HepG2 (cell line): Measurements from ENCODE around the gene GRIP1.

Experiments
- EZH2 ChIP-seq: conservative IDR thresholded peaks from 2 replicates; pipeline ENCODE4 v1.6.1; 2012; ENCODE audit warnings: mild to moderate bottlenecking, low read depth, low read length, moderate library complexity
- GFI1 ChIP-seq: sonication (generic); formaldehyde crosslinking; IDR thresholded peaks from 2 replicates; pipeline ENCODE4 v1.5.0; 2020; ENCODE audit warnings: missing genetic modification reagents, mild to moderate bottlenecking, borderline replicate concordance
- SIN3A ChIP-seq: IDR thresholded peaks from 2 replicates; pipeline ENCODE4 v1.6.1; 2011; ENCODE audit warnings: low read depth, mild to moderate bottlenecking, control low read depth, low read length, borderline replicate concordance
- ZFP37 ChIP-seq: sonication (generic); formaldehyde crosslinking; IDR thresholded peaks from 2 replicates; pipeline ENCODE4 v1.4.0; 2020; ENCODE audit warnings: missing genetic modification reagents, borderline replicate concordance
- ZNF563 ChIP-seq: sonication (generic); formaldehyde crosslinking; IDR thresholded peaks from 2 replicates; pipeline ENCODE4 v1.8.0; 2022; ENCODE audit warnings: mild to moderate bottlenecking, moderate library complexity, missing genetic modification reagents
- ZNF570 ChIP-seq: sonication (generic); formaldehyde crosslinking; IDR thresholded peaks from 2 replicates; pipeline ENCODE4 v1.4.0; 2020; ENCODE audit warnings: mild to moderate bottlenecking, missing genetic modification reagents, borderline replicate concordance

DNA sequence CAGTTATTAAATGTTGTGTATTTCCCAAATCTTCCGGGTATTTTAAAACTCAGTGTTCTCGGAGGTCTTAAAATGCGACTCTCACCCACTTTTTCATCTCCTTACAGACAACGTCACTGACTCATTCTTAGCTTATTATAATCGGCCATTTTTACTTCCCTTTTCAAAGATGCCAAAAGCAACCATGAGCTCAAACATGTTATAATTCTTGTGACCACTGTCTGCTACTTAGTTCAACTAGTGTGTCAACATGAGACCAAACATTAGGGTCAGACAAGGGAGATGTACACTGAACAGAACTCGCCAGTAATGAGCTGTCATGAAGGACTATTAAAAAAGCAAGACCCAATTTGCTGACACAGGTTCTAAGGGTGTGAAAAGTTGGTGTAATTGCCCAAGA, 4.2 kb upstream of the GRIP1 start:
- TF ChIP-seq SIN3A: no peak
- TF ChIP-seq ZNF570 (CRISPR knock-in tag): no peak
- TF ChIP-seq ZFP37 (CRISPR knock-in tag): no peak
- no peak for TF ChIP-seq EZH2
- no peak for TF ChIP-seq ZNF563
- TF ChIP-seq GFI1 (CRISPR knock-in tag): no peak
